Fibroblast of villous mesenchyme (primary cell): ENCODE measurements around the gene CACNG5. TPM values are rescaled to one million over a fixed set of nuclear protein-coding genes. Genes with fewer than 3 reads are reported as not detected.

ENCODE experiments used
- DNase-seq: peaks from one replicate; pipeline ENCODE4 v3.0.0-alpha.2; 2010; ENCODE audit warnings: low read depth
- H3K4me3 ChIP-seq: 2 replicates; pipeline ENCODE4 v1.5.1; 2011; ENCODE audit warnings: low read depth, mild to moderate bottlenecking, low read length
- CTCF ChIP-seq: IDR thresholded peaks from 2 replicates; pipeline ENCODE4 v1.5.1; 2012; ENCODE audit warnings: low read depth, mild to moderate bottlenecking, low read length; ENCODE audit not compliant: insufficient read depth
- total RNA-seq: library from RNA; depleted of rRNA; stranded (reverse); fragments of >200 nt; gene quantifications from 2 replicates; pipeline ENCODE4 v1.2.3, GENCODE V29; 2012

The CACNG5 gene
- total RNA-seq, 1 donor, result not detected

- DNase-seq, result no peak
- H3K4me3 ChIP-seq, result no peak overlapping the region
- TF ChIP-seq CTCF, result no peak
Measured at GRCh38 chr17:66810951-66811682, 23.8 kb upstream of the CACNG5 start.

DNA sequence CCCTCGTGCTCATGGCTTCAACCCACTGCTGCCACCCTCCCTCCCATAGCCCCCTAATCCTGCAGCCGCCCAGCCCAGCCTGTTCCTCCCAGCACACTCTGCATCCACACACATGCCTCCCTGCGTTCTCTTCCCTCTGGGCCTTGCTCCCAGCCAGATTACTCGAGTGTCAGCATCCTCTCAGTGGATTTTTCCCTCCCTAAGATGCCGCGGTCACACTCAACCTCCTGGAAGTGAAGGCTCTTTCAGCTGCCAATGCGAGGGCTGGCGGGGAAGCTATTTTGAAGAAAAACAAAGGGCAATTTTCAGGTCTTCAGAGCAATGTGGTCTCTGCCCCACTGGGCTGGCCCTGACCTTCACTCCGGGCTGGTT lies 23.2 kb upstream of the CACNG5 start:
- no peak overlapping the region for H3K4me3 ChIP-seq
- DNase-seq, result no peak
- TF ChIP-seq CTCF, result no peak

- DNase-seq, result no peak
- H3K4me3 ChIP-seq, result no peak overlapping the region
- TF ChIP-seq CTCF, result no peak
Measured at GRCh38 chr17:66812571-66812970, 22.3 kb upstream of the CACNG5 start.

- no peak for TF ChIP-seq CTCF
- DNase-seq, result no peak
- H3K4me3 ChIP-seq, result no peak overlapping the region
Measured at GRCh38 chr17:66813296-66813695, 21.6 kb upstream of the CACNG5 start.

- DNase-seq, result no peak
- TF ChIP-seq CTCF, result no peak
- H3K4me3 ChIP-seq, result no peak overlapping the region
Measured at GRCh38 chr17:66814026-66814425, 20.9 kb upstream of the CACNG5 start.

GRCh38 chr17:66814570-66814969 lies 20.3 kb upstream of the CACNG5 start:
- no peak for TF ChIP-seq CTCF
- DNase-seq, result no peak
- H3K4me3 ChIP-seq, result no peak overlapping the region

DNA sequence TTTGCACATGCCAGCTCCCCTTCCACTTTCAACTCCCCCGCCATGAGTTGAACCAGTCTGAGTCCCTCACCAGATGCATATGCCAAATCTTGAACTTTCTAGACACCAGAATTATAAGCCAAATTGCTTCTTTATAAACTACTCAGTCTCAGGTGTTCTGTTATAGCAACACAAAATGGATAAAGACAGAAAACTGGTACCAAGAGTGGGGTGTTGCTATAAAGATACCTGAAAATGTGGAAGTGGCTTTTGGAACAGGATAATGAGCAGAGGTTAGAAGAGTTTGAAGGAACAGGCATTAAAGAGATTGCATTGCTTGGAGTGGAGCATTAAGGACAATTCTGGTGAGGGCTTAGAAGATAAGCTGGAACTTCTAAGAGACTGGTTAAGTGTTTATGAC lies 17.2 kb upstream of the CACNG5 start:
- no peak for TF ChIP-seq CTCF
- no peak overlapping the region for H3K4me3 ChIP-seq
- no peak for DNase-seq
